Fibroblast of mammary gland (primary cell): ENCODE results near the gene GNA14.

Experiments used
- DNase-seq: peaks from one replicate; pipeline ENCODE4 v3.0.0-alpha.2; 2010; ENCODE audit warnings: low read depth
- H3K4me3 ChIP-seq: 2 replicates; pipeline ENCODE4 v1.5.1; 2011; ENCODE audit warnings: low read depth, mild to moderate bottlenecking, low read length, moderate library complexity; ENCODE audit not compliant: control insufficient read depth
- CTCF ChIP-seq: conservative IDR thresholded peaks from 2 replicates; pipeline ENCODE4 v1.5.1; 2011; ENCODE audit warnings: low read depth, low read length, inconsistent platforms; ENCODE audit not compliant: control insufficient read depth, insufficient read depth

The GNA14 gene

GRCh38 chr9:77554586-77555105 lies 93.5 kb downstream of the GNA14 start:
- no peak for TF ChIP-seq CTCF
- no peak for DNase-seq
- no peak overlapping the region for H3K4me3 ChIP-seq

GRCh38 chr9:77547106-77547730 lies 100.9 kb downstream of the GNA14 start:
- no peak for DNase-seq
- H3K4me3 ChIP-seq: no peak overlapping the region
- TF ChIP-seq CTCF: no peak

- DNase-seq: peak; percentile 10
- H3K4me3 ChIP-seq: no peak overlapping the region
These were observed 101.7 kb downstream of the GNA14 start for GRCh38 chr9:77546376-77546950.

GRCh38 chr9:77544546-77544945 lies 103.6 kb downstream of the GNA14 start:
- TF ChIP-seq CTCF: no peak
- DNase-seq: peak; percentile 47

More at GRCh38 chr9:77546376-77546950, 101.7 kb downstream of the GNA14 start:
- TF ChIP-seq CTCF: no peak

GRCh38 chr9:77543131-77543822 lies 104.8 kb downstream of the GNA14 start:
- no peak for TF ChIP-seq CTCF
- no peak overlapping the region for H3K4me3 ChIP-seq
- no peak for DNase-seq

More at GRCh38 chr9:77544546-77544945, 103.6 kb downstream of the GNA14 start:
- no peak overlapping the region for H3K4me3 ChIP-seq

- no peak for TF ChIP-seq CTCF
- DNase-seq: no peak
- H3K4me3 ChIP-seq: no peak overlapping the region
These were observed 106.5 kb downstream of the GNA14 start for GRCh38 chr9:77541600-77541999.
